ENCODE data around the gene CD320.
"Not testable (repeated sequence)": the region's sequence is repeated elsewhere in the genome, so short reads cannot be mapped to it uniquely, and the experiment has no call there.

The CD320 gene

DNA sequence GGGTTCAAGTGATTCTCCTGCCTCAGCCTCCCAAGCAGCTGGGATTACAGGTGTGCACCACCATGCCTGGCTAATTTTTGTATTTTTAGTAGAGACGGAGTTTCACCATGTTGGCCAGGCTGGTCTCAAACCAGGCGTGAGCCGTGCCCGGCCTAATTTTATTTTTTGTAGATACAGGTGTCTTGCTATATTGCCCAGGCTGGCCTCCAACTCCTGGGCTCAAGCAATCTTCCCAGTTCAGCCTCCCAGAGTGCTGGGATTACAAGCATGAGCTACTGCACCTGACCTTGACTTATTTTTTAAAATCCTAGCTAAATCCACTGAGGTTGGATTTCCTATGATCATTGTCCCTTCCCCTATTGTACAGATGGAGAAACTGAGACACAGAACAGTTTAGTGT is 33.3 kb upstream of the CD320 start:
- not testable (repeated sequence) for H3K27ac ChIP-seq (ENCODE audit: insufficient read depth, low read depth, low read length, poor library complexity, severe bottlenecking); H3K4me1 ChIP-seq (ENCODE audit: control insufficient read depth, insufficient read depth, low read length); H3K9me3 ChIP-seq (ENCODE audit: control insufficient read depth, low read length); H3K4me3 ChIP-seq (ENCODE audit: insufficient read depth, low read depth, low read length); H3K36me3 ChIP-seq (ENCODE audit: control insufficient read depth, insufficient read depth, low read length)
- peaks cover 69% of the 10 kb centered on the region for H3K27me3 ChIP-seq (ENCODE audit: control insufficient read depth, insufficient read depth, low read length, poor library complexity, severe bottlenecking)
- WGBS, 2 experiments = 84 to 88% methylated on average over 4 of the region's 4 CpGs

DNA sequence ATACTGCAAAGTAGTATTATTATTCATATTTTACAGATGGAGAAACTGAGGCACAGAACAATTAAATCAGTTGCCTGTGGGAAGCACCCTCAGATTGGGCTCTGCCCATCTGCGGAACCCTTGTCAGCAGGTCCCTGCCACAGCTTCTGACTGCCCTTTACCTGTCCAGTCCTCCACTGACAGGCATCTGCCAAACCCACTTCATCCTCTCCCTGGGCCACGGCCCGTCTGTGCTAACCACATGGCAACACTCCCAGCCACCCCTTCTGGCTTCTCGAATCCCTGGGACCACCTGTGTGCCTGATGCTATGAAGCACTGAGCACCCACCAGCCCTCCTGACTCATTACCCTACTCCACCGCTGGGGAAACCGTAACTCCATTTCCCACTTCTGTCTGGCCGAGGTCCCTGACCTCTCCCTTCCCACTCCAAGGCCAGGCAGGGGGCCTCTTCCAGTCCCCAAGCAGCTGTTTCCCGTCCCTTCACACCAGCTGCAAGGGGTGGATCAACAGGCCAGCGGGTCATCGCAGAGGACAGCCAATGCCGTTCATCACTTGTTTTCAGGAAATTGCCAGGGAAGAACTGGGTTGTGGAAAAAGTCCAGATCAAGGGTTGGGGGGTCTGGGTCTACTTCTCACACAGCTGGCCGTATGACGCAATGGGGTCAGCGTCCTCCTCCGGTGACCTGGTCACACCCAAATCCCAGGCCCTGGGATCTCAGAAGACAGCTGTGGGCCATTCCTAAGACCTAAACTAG is 32.4 kb upstream of the CD320 start:
- no peaks in the 10 kb centered on the region for H3K4me1 ChIP-seq (ENCODE audit: control insufficient read depth, insufficient read depth, low read length)
- no peaks in the 10 kb centered on the region for H3K36me3 ChIP-seq (ENCODE audit: control insufficient read depth, insufficient read depth, low read length)
- no peaks in the 10 kb centered on the region for H3K9me3 ChIP-seq (ENCODE audit: control insufficient read depth, low read length)
- peaks cover 79% of the 10 kb centered on the region for H3K27me3 ChIP-seq (ENCODE audit: control insufficient read depth, insufficient read depth, low read length, poor library complexity, severe bottlenecking)
- H3K27ac ChIP-seq (ENCODE audit: insufficient read depth, low read depth, low read length, poor library complexity, severe bottlenecking) = no peak overlapping the region
- no peak overlapping the region for H3K4me3 ChIP-seq (ENCODE audit: insufficient read depth, low read depth, low read length)
- WGBS, 2 experiments = 63 to 65% methylated on average over 15 of the region's 15 CpGs

DNA sequence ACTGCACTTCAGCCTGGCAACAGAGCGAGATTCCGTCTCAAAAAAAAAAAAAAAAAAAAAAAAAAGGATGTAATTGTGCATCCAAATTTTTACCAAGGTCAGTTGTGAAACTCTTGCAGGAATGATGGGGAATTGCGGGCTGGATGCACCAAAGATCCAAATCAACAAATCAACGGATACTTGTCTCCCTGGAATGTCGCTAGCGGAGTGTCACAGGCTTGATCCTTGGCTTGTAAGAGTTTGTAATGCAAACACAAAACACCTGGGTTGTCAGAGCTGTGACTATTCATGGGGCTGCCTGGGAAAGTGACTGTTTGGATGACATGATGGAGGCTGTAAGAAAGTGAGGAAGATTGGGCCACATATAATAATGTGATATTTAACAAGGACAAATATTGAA is 30.7 kb upstream of the CD320 start:
- WGBS, 2 experiments = 70 to 73% methylated on average over 6 of the region's 6 CpGs

DNA sequence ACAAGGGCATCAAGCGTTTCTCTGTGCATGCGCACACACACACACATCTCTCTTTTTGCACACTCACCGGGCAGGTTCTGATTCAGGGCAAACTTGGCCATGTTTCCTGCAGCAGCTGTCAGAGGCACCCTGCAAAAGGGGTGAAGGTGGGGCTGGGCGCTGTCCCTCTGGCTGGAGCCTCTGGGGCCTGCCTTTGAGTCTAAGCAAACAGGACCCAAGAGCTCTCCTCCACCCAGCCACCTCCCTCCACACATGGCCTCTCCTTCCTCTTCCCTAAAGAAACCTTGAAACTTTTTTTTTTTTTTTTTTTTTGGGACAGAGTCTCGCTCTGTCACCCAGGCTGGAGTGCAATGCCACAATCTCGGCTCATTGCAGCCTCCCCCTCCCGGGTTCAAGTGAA is 29.6 kb upstream of the CD320 start:
- Histone ChIP-seq H3K27me3 (ENCODE audit: control insufficient read depth, insufficient read depth, low read length, poor library complexity, severe bottlenecking) (peaks cover 81% of the 10 kb centered on the region), H3K36me3 (ENCODE audit: control insufficient read depth, insufficient read depth, low read length) (no peaks in the 10 kb centered on the region), H3K9me3 (ENCODE audit: control insufficient read depth, low read length) (no peaks in the 10 kb centered on the region), H3K4me3 (ENCODE audit: insufficient read depth, low read depth, low read length) (no peak overlapping the region), H3K4me1 (ENCODE audit: control insufficient read depth, insufficient read depth, low read length) (no peaks in the 10 kb centered on the region), H3K27ac (ENCODE audit: insufficient read depth, low read depth, low read length, poor library complexity, severe bottlenecking) (no peak overlapping the region)
- WGBS, 2 experiments = 94 to 96% methylated on average over 7 of the region's 7 CpGs

More for the DNA sequence above, 30.7 kb upstream of the CD320 start:
- Histone ChIP-seq H3K27ac (ENCODE audit: insufficient read depth, low read depth, low read length, poor library complexity, severe bottlenecking) (no peak overlapping the region), H3K4me1 (ENCODE audit: control insufficient read depth, insufficient read depth, low read length) (no peaks in the 10 kb centered on the region), H3K36me3 (ENCODE audit: control insufficient read depth, insufficient read depth, low read length) (no peaks in the 10 kb centered on the region), H3K27me3 (ENCODE audit: control insufficient read depth, insufficient read depth, low read length, poor library complexity, severe bottlenecking) (peaks cover 81% of the 10 kb centered on the region), H3K9me3 (ENCODE audit: control insufficient read depth, low read length) (no peaks in the 10 kb centered on the region), H3K4me3 (ENCODE audit: insufficient read depth, low read depth, low read length) (no peak overlapping the region)

DNA sequence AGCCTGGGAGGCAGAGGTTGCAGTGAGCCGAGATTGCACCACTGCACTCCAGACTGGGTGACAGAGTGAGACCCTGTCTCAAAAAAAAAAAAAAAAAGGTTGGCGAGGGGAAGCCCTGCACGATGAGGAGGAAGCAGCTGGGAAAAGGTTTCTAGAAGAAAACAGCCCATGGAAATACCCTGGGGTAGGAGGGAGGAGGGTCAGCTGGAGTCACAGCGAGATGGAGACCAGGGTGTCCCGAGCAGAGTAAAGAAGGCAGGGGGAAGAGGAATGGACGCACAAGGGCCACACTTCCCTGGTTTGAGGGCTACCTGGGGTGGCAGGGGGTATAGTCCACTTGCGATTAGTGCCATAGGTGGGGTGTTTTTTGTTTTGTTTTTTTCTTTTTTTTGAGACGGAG is 28.5 kb upstream of the CD320 start:
- H3K27me3 ChIP-seq (ENCODE audit: control insufficient read depth, insufficient read depth, low read length, poor library complexity, severe bottlenecking) = peaks cover 81% of the 10 kb centered on the region
- WGBS, 2 experiments = 87 to 89% methylated on average over 8 of the region's 8 CpGs

DNA sequence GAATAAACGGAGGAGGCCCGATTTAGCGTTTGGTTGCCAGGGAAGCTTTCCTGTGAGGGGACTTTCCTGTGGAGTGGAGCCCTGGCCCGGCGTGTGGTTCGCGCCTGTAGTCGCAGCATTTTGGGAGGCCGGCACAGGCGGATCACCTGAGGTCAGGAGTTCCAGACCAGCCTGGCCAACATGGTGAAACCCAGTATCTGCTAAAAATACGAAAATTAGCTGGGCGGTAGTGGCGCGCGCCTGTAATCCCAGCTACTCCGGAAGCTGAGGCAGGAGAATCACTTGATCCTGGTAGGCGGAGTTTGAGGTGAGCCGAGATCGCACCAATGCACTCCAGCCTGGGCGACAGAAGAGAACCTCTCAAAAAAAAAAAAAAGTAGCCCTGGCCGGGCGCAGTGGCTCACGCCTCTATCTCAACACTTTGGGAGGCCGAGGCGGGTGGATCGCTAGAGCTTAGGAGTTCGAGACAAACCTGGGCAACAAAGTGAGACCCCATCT is 28.0 kb upstream of the CD320 start:
- WGBS, 2 experiments = 79% methylated on average over 23 to 27 of the region's 27 CpGs
- Histone ChIP-seq H3K27me3 (ENCODE audit: control insufficient read depth, insufficient read depth, low read length, poor library complexity, severe bottlenecking) (peaks cover 81% of the 10 kb centered on the region), H3K36me3 (ENCODE audit: control insufficient read depth, insufficient read depth, low read length) (no peaks in the 10 kb centered on the region), H3K9me3 (ENCODE audit: control insufficient read depth, low read length) (no peaks in the 10 kb centered on the region), H3K27ac (ENCODE audit: insufficient read depth, low read depth, low read length, poor library complexity, severe bottlenecking) (no peak overlapping the region), H3K4me3 (ENCODE audit: insufficient read depth, low read depth, low read length) (no peak overlapping the region), H3K4me1 (ENCODE audit: control insufficient read depth, insufficient read depth, low read length) (no peaks in the 10 kb centered on the region)

More for the DNA sequence above, 28.5 kb upstream of the CD320 start:
- Histone ChIP-seq H3K36me3 (ENCODE audit: control insufficient read depth, insufficient read depth, low read length) (no peaks in the 10 kb centered on the region), H3K4me1 (ENCODE audit: control insufficient read depth, insufficient read depth, low read length) (no peaks in the 10 kb centered on the region), H3K4me3 (ENCODE audit: insufficient read depth, low read depth, low read length) (no peak overlapping the region), H3K27ac (ENCODE audit: insufficient read depth, low read depth, low read length, poor library complexity, severe bottlenecking) (no peak overlapping the region), H3K9me3 (ENCODE audit: control insufficient read depth, low read length) (no peaks in the 10 kb centered on the region)

DNA sequence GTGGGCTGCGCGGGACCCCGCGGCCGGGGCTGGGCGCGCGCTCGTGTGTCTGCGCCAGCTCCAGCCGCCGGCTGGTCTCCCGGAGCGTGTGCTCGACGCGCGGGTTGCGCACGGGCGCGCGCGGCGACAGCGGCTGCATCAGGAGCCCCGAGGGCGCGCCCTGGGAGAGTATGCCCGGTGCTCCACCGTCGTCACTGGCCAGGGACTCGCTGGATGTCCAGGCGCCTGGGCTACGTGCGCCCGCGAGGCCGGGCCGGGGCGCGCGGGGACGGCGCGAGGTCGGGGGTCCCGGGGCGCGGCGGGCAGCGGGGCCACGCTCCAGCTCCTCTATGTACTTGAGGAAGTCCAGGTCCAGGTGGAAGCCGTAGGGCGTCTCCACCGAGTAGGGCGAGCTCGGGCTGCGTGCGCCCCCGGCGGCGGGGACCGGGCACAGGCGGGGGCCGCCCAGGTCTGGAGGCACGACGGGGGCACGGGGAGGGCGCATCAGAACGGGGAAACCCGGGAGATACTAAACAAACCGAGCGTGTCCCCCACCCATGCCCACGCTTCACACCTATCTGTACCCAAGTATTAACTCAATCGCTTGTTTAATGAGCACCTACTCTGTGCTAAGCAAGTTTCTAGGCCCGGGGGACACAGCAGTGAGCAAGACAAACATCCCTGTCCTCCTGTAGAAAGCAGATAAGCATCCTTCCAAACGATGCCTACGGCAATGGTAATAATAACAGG is 27.3 kb upstream of the CD320 start:
- Histone ChIP-seq H3K36me3 (ENCODE audit: control insufficient read depth, insufficient read depth, low read length) (no peaks in the 10 kb centered on the region), H3K27ac (ENCODE audit: insufficient read depth, low read depth, low read length, poor library complexity, severe bottlenecking) (no peak overlapping the region), H3K4me3 (ENCODE audit: insufficient read depth, low read depth, low read length) (peak overlapping the region; percentile 26), H3K9me3 (ENCODE audit: control insufficient read depth, low read length) (no peaks in the 10 kb centered on the region), H3K27me3 (ENCODE audit: control insufficient read depth, insufficient read depth, low read length, poor library complexity, severe bottlenecking) (peaks cover 75% of the 10 kb centered on the region), H3K4me1 (ENCODE audit: control insufficient read depth, insufficient read depth, low read length) (no peaks in the 10 kb centered on the region)
- 8% methylated on average over 79 of the region's 79 CpGs for WGBS, 2 experiments

DNA sequence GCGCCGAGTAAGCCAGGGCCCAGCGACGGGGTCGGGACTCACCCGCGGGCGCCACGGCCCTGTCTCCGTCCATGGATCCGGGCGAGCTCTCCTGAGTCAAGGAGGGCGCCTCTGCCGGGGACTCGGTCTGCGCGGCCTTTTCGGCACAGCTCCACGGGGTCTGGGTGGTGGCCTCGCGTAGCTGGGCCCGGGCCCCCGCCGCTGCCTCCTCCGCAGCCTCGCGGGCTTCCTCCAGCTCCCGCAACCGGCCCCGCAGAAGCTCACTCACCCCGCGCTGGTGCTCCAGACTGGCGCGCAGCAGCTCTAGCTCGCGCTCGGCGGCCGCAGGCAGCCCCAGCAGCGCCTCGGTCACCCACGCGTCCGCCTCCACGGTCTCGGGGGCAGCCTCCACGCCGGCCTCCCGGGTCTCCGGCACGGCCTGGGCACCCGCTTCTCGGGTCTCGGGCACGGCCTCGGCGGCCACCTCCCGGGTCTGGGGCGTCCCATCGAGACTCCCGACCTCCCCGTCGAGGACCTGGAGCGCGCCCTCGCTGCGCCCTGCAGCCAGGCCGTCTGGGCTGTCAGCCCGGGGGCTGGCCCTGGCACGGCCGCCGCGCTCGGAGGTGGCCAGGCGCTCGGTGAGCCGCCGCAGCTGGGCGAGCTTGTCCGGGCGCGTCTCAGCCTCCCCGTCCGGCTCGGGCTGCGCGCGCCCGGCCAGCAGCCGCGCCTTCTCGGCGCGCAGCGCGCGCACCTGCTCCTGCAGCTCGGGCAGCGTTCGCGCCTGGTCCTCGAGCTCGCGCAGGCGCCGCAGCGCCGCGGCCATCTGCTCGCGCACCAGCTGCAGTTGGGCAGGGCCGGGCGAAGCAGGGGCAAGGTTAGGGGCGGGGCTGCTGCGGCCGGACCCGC is 26.5 kb upstream of the CD320 start:
- WGBS, 2 experiments = 3 to 4% methylated on average over 117 of the region's 117 CpGs
- H3K9me3 ChIP-seq (ENCODE audit: control insufficient read depth, low read length) = no peaks in the 10 kb centered on the region
- H3K36me3 ChIP-seq (ENCODE audit: control insufficient read depth, insufficient read depth, low read length) = no peaks in the 10 kb centered on the region
- H3K27me3 ChIP-seq (ENCODE audit: control insufficient read depth, insufficient read depth, low read length, poor library complexity, severe bottlenecking) = peaks cover 67% of the 10 kb centered on the region
- no peaks in the 10 kb centered on the region for H3K4me1 ChIP-seq (ENCODE audit: control insufficient read depth, insufficient read depth, low read length)
- no peak overlapping the region for H3K27ac ChIP-seq (ENCODE audit: insufficient read depth, low read depth, low read length, poor library complexity, severe bottlenecking)
- peak overlapping the region; percentile 26 for H3K4me3 ChIP-seq (ENCODE audit: insufficient read depth, low read depth, low read length)

DNA sequence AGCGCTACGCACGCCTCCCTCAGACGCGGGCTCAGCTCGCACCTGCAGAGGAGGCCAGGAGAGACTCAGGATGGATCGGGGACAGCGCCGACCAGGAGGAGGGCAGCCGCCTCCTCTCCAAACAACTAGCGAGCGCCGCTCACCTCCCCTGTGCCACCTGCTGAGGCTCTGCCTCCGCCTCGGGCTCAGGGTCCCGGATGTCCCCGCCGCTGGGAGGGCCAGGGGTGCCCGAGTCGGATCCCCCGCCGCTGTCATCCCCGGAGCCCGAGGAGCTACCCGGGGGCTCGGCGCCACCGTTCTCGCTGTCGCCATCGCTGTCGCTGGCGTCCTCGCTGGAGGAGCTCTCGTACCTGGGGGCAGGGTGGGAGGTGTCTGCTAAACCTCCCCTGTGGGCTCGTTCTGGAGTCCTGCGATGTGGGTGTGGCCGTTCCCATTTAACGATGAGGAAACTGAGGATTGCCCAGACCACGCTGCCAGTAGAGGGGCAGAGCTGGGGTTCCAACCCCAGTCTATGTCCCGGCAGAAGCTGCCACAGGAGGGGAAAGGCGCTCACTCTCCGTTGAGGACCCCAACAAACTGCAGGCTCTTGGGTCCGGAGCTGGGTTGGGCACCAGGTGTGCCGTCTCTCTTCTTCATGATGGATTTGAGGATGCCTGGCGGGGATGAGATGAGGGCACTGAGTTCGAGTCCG is 25.8 kb upstream of the CD320 start:
- Histone ChIP-seq H3K4me1 (ENCODE audit: control insufficient read depth, insufficient read depth, low read length) (no peaks in the 10 kb centered on the region), H3K36me3 (ENCODE audit: control insufficient read depth, insufficient read depth, low read length) (no peaks in the 10 kb centered on the region), H3K27ac (ENCODE audit: insufficient read depth, low read depth, low read length, poor library complexity, severe bottlenecking) (no peak overlapping the region), H3K9me3 (ENCODE audit: control insufficient read depth, low read length) (no peaks in the 10 kb centered on the region), H3K27me3 (ENCODE audit: control insufficient read depth, insufficient read depth, low read length, poor library complexity, severe bottlenecking) (peaks cover 66% of the 10 kb centered on the region), H3K4me3 (ENCODE audit: insufficient read depth, low read depth, low read length) (no peak overlapping the region)
- 6 to 7% methylated on average over 48 of the region's 48 CpGs for WGBS, 2 experiments
